Measurements from ENCODE around the gene ZNF385D.

The ZNF385D gene

GRCh38 chr3:21750080-21750696 lies 822 bp downstream of the ZNF385D start:
- no peak for DNase-seq (ENCODE audit: low read depth)

GRCh38 chr3:21747966-21748555 lies 2.9 kb downstream of the ZNF385D start:
- no peak for DNase-seq (ENCODE audit: low read depth)

DNA sequence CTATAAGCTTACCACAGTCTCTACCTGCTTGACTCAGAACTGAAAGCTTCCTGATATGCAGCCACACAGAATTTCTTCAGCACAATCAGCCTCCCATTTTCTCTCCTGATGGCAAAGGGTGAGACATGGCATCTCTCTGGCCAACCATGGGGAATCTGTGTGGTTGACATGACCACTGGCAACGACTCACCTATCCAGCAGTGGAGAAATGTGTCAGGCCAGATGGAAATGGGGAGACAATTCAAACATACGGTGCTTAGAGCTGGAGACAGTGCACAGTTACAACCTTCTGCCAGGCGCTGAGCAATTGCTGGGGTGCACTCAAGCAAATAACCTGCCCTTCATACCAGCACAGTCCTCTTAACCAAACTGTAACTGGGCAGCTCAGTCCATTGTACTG lies 3.6 kb downstream of the ZNF385D start:
- DNase-seq (ENCODE audit: low read depth), result no peak

DNA sequence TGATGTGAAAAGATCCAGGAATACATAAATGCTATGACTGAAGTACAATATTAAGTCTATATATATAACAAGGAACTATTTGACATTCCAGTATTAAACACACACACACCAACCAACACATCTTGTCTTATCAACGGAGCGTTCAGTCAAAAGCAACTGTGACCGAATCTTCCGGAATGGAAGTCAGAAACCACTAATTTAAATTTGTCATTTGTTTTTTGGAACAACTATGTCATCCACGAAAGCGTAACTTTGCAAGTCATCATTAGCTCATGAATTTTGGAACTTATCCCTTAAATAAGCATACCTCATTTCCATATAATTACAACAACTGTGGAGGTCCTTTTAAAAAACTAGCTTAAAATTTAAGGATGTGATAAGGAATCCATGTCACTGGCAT lies 5.0 kb downstream of the ZNF385D start:
- no peak for DNase-seq (ENCODE audit: low read depth)

- DNase-seq (ENCODE audit: low read depth), result no peak
These were observed 6.2 kb downstream of the ZNF385D start for GRCh38 chr3:21744793-21745192.

DNA sequence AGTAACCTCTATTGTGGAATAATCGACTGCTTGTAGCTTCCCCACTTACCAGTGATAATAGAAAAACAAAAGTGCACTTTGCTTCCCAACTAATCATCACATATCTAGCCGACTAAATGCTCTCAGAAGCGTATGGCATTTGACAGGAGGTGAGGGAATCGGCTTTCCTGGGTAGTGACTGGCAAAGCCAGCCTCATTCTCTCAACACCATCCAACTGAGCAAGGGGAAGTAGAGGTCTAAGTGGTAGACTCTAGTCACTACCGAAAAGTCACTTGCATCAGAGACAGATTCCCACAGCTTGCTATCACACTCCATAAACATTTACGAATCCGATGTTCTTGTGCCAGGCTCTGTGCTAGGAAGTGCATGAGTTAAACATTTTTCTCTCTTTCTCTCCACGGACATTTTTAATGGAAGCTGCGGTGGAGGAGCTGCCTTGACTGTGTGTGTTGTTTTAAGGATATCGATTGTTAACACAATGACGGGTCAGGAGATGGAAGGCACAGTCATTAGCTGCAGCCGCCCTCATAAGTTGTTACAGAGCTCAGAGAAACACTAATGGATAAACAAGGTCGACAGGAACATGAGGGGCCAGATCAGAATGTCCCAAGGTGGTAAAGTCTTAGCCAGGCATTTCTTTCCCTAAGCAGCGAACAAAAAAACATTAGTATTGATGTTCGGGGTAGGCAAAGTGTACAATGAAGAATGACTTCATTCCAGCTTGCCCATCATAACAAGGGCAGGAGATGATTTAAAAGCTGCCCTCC lies 11.9 kb downstream of the ZNF385D start:
- DNase-seq (ENCODE audit: low read depth), result no peak

GRCh38 chr3:21738283-21738682 lies 12.7 kb downstream of the ZNF385D start:
- no peak for DNase-seq (ENCODE audit: low read depth)

GRCh38 chr3:21734746-21735145 lies 16.3 kb downstream of the ZNF385D start:
- DNase-seq (ENCODE audit: low read depth), result no peak

GRCh38 chr3:21729888-21730459 lies 21.0 kb downstream of the ZNF385D start:
- no peak for DNase-seq (ENCODE audit: low read depth)

DNA sequence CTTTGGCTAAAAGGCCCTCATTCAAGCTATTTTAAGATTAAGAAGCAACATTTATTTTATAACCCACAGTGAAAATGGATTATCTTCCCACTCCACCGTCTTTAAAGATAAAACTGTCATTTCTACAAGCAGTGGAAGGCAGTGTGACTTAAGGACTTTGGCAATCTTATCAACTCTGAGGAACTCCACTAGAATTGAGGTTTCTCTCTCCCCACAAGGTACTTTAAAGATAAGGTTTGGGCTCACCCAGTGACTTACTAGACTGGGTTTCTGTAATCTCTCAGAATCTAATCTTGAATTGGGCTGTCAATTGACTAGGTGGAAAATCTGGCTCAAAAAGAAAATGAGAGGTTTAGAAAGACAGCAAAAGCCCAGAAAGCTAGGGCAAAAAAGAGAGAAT lies 21.7 kb downstream of the ZNF385D start:
- no peak for DNase-seq (ENCODE audit: low read depth)

GRCh38 chr3:21722768-21723167 lies 28.2 kb downstream of the ZNF385D start:
- no peak for DNase-seq (ENCODE audit: low read depth)

DNA sequence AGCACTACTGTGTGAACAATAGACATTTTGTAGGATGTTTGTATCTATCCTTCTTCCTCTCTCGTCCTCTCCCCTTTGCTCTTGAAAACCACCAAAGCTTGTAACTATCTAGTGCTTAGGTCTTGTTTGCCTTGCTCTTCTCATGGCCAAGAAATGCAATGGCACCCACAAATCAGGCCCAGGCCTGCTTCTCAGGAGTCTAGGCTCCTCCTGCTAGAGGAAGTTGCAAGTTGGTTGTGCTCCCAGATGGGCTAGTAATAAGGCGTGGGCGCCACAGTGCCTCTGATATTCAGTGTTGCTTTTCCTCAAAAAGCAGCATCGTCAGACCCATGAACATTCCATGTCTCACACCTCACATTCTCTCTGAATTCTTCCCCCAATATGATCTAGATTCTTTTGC lies 28.7 kb downstream of the ZNF385D start:
- no peak for DNase-seq (ENCODE audit: low read depth)

DNA sequence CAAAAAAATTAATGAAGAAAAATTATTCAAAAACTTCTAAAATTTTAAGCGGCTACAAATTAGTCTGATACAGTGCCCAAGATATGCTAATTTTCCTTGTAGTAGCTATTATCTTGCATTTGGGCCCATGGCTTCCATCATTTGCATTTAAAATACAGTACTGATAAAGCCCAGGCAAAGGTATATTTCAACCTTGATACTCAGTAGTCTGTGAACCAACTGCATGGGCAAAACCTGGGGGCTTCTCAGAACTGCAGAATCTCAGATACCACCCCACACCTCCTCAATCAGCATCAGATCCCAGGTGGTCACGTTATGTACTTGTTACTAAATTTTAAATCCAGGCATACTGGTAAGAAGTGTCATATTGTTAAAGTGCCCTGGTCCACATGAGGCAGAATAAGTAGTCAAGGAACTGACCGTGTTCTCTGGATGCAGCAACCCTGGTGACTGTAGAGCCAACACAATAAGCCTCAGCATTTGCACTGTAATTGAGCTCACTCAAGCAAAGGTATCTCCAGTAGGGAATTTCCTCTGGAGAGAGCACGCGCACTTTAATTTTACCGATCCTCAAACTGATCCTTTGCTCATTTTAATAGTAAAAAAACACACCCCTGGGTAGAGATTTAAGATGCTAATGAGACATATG lies 31.9 kb downstream of the ZNF385D start:
- DNase-seq (ENCODE audit: low read depth), result no peak

DNA sequence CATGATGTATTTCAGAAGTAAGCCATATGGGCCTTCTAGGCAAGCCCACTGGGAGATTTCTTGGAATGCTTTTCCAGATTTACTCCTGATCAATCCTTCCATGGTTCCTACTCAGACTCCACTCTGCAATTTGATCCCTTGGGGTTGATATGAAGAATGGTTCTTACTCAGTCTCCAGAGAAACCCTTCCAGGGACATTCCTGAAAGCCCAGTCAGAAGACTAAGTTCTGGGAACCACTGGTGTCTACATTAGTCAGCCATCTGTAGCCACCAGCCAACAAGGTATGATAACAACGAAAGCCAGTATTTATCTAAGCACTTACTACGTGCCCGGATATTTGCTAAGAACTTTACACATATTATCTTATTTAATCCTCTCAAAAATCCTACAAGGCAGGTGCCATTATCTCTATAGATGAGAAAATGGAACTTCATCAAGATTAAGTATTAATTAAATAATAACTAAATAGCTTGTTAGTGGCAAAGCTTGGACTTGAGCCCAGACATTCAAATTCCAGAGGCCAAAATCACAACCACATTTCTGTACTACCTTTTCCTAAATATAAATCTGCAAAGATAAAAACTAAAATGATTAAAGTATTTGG lies 32.7 kb downstream of the ZNF385D start:
- no peak for DNase-seq (ENCODE audit: low read depth)

- no peak for DNase-seq (ENCODE audit: low read depth)
These were observed 35.3 kb downstream of the ZNF385D start for GRCh38 chr3:21715662-21716061.

- no peak for DNase-seq (ENCODE audit: low read depth)
These were observed 45.2 kb downstream of the ZNF385D start for GRCh38 chr3:21705769-21706168.

GRCh38 chr3:21704796-21705195 lies 46.2 kb downstream of the ZNF385D start:
- no peak for DNase-seq (ENCODE audit: low read depth)

- DNase-seq (ENCODE audit: low read depth), result no peak
These were observed 47.7 kb downstream of the ZNF385D start for GRCh38 chr3:21703291-21703690.

DNA sequence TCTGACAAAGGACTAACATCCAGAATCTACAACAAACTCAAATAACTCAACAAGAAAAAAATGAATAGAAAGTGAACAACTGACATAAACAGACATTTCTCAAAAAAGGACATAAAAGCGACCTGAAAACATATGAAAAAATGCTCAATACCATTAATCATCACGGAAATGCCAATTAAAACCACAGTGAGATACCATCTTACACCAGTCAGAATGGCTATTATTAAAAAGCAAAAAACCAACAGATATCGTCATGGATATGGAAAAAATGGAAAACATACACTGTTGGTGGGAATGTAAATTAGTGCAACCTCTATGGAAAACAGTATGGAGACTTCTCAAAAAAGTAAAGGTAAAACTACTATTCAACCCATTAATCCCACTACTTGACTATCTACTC lies 53.3 kb downstream of the ZNF385D start:
- no peak for DNase-seq (ENCODE audit: low read depth)

- DNase-seq (ENCODE audit: low read depth), result no peak
These were observed 56.5 kb downstream of the ZNF385D start for GRCh38 chr3:21694506-21694905.

- DNase-seq (ENCODE audit: low read depth), result no peak
These were observed 60.0 kb downstream of the ZNF385D start for GRCh38 chr3:21691036-21691435.

DNA sequence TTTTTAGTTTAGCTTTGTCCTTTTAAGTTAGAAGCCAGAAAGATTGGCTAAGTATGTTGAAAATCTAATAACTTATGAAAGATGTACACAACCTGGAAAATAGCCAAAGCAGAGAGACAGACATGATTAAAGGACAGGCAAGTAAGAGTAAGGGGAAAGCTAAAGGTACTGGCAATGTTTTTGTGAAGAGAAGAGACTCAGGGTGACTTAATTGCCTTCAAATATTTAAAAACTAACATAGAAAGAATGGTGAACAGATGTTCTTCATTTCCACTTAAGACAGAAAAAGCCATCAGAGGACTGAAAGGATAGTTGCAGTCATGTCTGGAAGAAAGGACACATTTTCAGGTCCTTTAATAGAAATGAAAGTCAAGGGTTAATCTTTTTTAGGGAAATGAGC lies 68.8 kb downstream of the ZNF385D start:
- DNase-seq (ENCODE audit: low read depth), result no peak

Data from activated T-cell treated with anti-CD3 and anti-CD28 coated beads for 48 hours (primary cell).